ENCODE results near the gene BIVM.
A peak's percentile ranks its signal among the peaks of the same experiment; 100 is the strongest.

The BIVM gene

DNA sequence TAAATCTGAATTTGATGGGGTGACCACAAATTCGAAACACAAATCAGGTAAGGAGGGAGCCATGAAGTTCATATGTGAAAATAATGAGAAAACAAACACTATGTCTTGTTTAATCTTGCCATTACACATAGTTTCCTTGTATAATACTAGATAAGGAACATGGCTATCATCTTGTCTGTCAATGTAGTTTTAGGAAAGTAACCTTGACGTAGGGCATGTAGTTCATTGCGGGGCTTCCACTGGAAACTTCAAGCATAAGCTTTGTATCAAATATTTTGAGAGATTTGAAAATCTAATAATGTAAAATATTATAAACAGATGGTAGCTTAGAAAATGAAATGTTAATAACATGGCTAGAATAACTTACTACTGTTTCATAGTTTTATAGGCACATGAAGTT is 8.8 kb downstream of the BIVM start:
- TF ChIP-seq CTCF (IDR thresholded peaks at IDR 0.05; ENCODE audit: extremely low read depth, missing control alignments), result no peak
- DNase-seq (ENCODE audit: low spot score), result no peak

- DNase-seq (ENCODE audit: low spot score), result peak; percentile 12
Measured at GRCh38 chr13:102812611-102813287, 13.8 kb downstream of the BIVM start.

GRCh38 chr13:102814025-102814607 is 15.2 kb downstream of the BIVM start:
- no peak for TF ChIP-seq CTCF (IDR thresholded peaks at IDR 0.05; ENCODE audit: extremely low read depth, missing control alignments)
- DNase-seq (ENCODE audit: low spot score), result no peak

More at GRCh38 chr13:102812611-102813287, 13.8 kb downstream of the BIVM start:
- TF ChIP-seq CTCF (IDR thresholded peaks at IDR 0.05; ENCODE audit: extremely low read depth, missing control alignments), result no peak

GRCh38 chr13:102814793-102815192 is 15.9 kb downstream of the BIVM start:
- TF ChIP-seq CTCF (IDR thresholded peaks at IDR 0.05; ENCODE audit: extremely low read depth, missing control alignments), result no peak
- no peak for DNase-seq (ENCODE audit: low spot score)

GRCh38 chr13:102815788-102816187 is 16.9 kb downstream of the BIVM start:
- DNase-seq (ENCODE audit: low spot score), result no peak
- TF ChIP-seq CTCF (IDR thresholded peaks at IDR 0.05; ENCODE audit: extremely low read depth, missing control alignments), result no peak

GRCh38 chr13:102816708-102817107 is 17.8 kb downstream of the BIVM start:
- TF ChIP-seq CTCF (IDR thresholded peaks at IDR 0.05; ENCODE audit: extremely low read depth, missing control alignments), result no peak
- DNase-seq (ENCODE audit: low spot score), result no peak

- no peak for TF ChIP-seq CTCF (IDR thresholded peaks at IDR 0.05; ENCODE audit: extremely low read depth, missing control alignments)
- DNase-seq (ENCODE audit: low spot score), result no peak
Measured at GRCh38 chr13:102817241-102817640, 18.3 kb downstream of the BIVM start.
